ENCODE measurements around the gene CACNA1D.
A peak's percentile ranks its signal among the peaks of the same experiment; 100 is the strongest.

The CACNA1D gene

GRCh38 chr3:53787016-53787415 lies 292.6 kb downstream of the CACNA1D start:
- no peak overlapping the region for H3K4me3 ChIP-seq (ENCODE audit: low read length)
- DNase-seq (ENCODE audit: low read depth, low spot score), result no peak

GRCh38 chr3:53788038-53788437 lies 293.6 kb downstream of the CACNA1D start:
- no peak for DNase-seq (ENCODE audit: low read depth, low spot score)
- no peak overlapping the region for H3K4me3 ChIP-seq (ENCODE audit: low read length)

- H3K4me3 ChIP-seq (ENCODE audit: low read length), result no peak overlapping the region
- DNase-seq (ENCODE audit: low read depth, low spot score), result no peak
Observed at GRCh38 chr3:53789459-53789858, 295.0 kb downstream of the CACNA1D start.

- DNase-seq (ENCODE audit: low read depth, low spot score), result no peak
- no peak overlapping the region for H3K4me3 ChIP-seq (ENCODE audit: low read length)
Observed at GRCh38 chr3:53790470-53790869, 296.1 kb downstream of the CACNA1D start.

GRCh38 chr3:53791317-53791716 lies 296.9 kb downstream of the CACNA1D start:
- DNase-seq (ENCODE audit: low read depth, low spot score), result no peak
- H3K4me3 ChIP-seq (ENCODE audit: low read length), result no peak overlapping the region

- DNase-seq (ENCODE audit: low read depth, low spot score), result no peak
- H3K4me3 ChIP-seq (ENCODE audit: low read length), result no peak overlapping the region
Observed at GRCh38 chr3:53792866-53793265, 298.5 kb downstream of the CACNA1D start.

- no peak overlapping the region for H3K4me3 ChIP-seq (ENCODE audit: low read length)
- DNase-seq (ENCODE audit: low read depth, low spot score), result no peak
Observed at GRCh38 chr3:53794597-53794996, 300.2 kb downstream of the CACNA1D start.

- DNase-seq (ENCODE audit: low read depth, low spot score), result no peak
- no peak overlapping the region for H3K4me3 ChIP-seq (ENCODE audit: low read length)
Observed at GRCh38 chr3:53795176-53795575, 300.8 kb downstream of the CACNA1D start.

- no peak overlapping the region for H3K4me3 ChIP-seq (ENCODE audit: low read length)
- DNase-seq (ENCODE audit: low read depth, low spot score), result no peak
Observed at GRCh38 chr3:53795789-53796560, 301.6 kb downstream of the CACNA1D start.

GRCh38 chr3:53798144-53798543 lies 303.7 kb downstream of the CACNA1D start:
- no peak overlapping the region for H3K4me3 ChIP-seq (ENCODE audit: low read length)
- no peak for DNase-seq (ENCODE audit: low read depth, low spot score)

- DNase-seq (ENCODE audit: low read depth, low spot score), result no peak
- no peak overlapping the region for H3K4me3 ChIP-seq (ENCODE audit: low read length)
Observed at GRCh38 chr3:53799338-53799865, 305.0 kb downstream of the CACNA1D start.

GRCh38 chr3:53800041-53800906 lies 305.9 kb downstream of the CACNA1D start:
- H3K4me3 ChIP-seq (ENCODE audit: low read length), result no peak overlapping the region
- DNase-seq (ENCODE audit: low read depth, low spot score), result no peak

GRCh38 chr3:53801319-53801718 lies 306.9 kb downstream of the CACNA1D start:
- DNase-seq (ENCODE audit: low read depth, low spot score), result no peak
- no peak overlapping the region for H3K4me3 ChIP-seq (ENCODE audit: low read length)

GRCh38 chr3:53802256-53802880 lies 308.0 kb downstream of the CACNA1D start:
- DNase-seq (ENCODE audit: low read depth, low spot score), result no peak
- no peak overlapping the region for H3K4me3 ChIP-seq (ENCODE audit: low read length)

GRCh38 chr3:53803124-53803815 lies 308.9 kb downstream of the CACNA1D start:
- DNase-seq (ENCODE audit: low read depth, low spot score), result no peak
- no peak overlapping the region for H3K4me3 ChIP-seq (ENCODE audit: low read length)

GRCh38 chr3:53803816-53804695 lies 309.6 kb downstream of the CACNA1D start:
- DNase-seq (ENCODE audit: low read depth, low spot score), result no peak
- no peak overlapping the region for H3K4me3 ChIP-seq (ENCODE audit: low read length)

GRCh38 chr3:53804697-53805462 lies 310.5 kb downstream of the CACNA1D start:
- DNase-seq (ENCODE audit: low read depth, low spot score), result peak; percentile 7
- no peak overlapping the region for H3K4me3 ChIP-seq (ENCODE audit: low read length)

Data from Jurkat, Clone E6-1 (cell line).